GM12875 (cell line): ENCODE measurements around the gene CSRNP3.

Source experiments
- H3K4me3 ChIP-seq: one replicate; pipeline ENCODE4 v1.5.1; 2011; ENCODE audit warnings: low read depth, low read length, control low read depth
- CTCF ChIP-seq: IDR thresholded peaks from 2 replicates; pipeline ENCODE4 v1.5.1; 2011; ENCODE audit warnings: low read depth, mild to moderate bottlenecking, control low read depth, inconsistent platforms, low read length, moderate library complexity, borderline replicate concordance; ENCODE audit not compliant: insufficient read depth

CSRNP3 gene

GRCh38 chr2:165636959-165637358, 167.5 kb downstream of the CSRNP3 start:
- no peak for TF ChIP-seq CTCF
- H3K4me3 ChIP-seq = no peak overlapping the region

- no peak for TF ChIP-seq CTCF
- no peak overlapping the region for H3K4me3 ChIP-seq
These were observed 167.9 kb downstream of the CSRNP3 start for GRCh38 chr2:165637396-165637795.

- H3K4me3 ChIP-seq = no peak overlapping the region
- no peak for TF ChIP-seq CTCF
These were observed 170.0 kb downstream of the CSRNP3 start for GRCh38 chr2:165639504-165639903.

- no peak overlapping the region for H3K4me3 ChIP-seq
- no peak for TF ChIP-seq CTCF
These were observed 170.9 kb downstream of the CSRNP3 start for GRCh38 chr2:165640247-165640929.

- TF ChIP-seq CTCF = no peak
- H3K4me3 ChIP-seq = no peak overlapping the region
These were observed 176.7 kb downstream of the CSRNP3 start for GRCh38 chr2:165645930-165646831.

GRCh38 chr2:165647409-165647808, 177.9 kb downstream of the CSRNP3 start:
- TF ChIP-seq CTCF = no peak
- no peak overlapping the region for H3K4me3 ChIP-seq
